Panc1 (cell line): ENCODE data around the gene ADNP. TPM values are rescaled to one million over a fixed set of nuclear protein-coding genes. Genes with fewer than 3 reads are reported as not detected.
A peak's percentile ranks its signal among the peaks of the same experiment; 100 is the strongest.

Source experiments
- ATAC-seq: fragments of 200-7000 bp; cut with Tn5 transposase; 2 replicates; pipeline ENCODE4 v1.9.1; 2020; ENCODE audit warnings: mild to moderate bottlenecking, moderate library complexity
- BruUV-seq: library from RNA; stranded (reverse); fragments of 400-500 nt; replicated peaks from 2 replicates; lab custom pipeline; 2021; lab: Mats Ljungman, UMichigan
- CTCF ChIA-PET: fragments of 300-600 bp; sonication (Branson Sonifier 250); formaldehyde crosslinking; loops from one replicate; lab custom pipeline; 2022; ENCODE audit warnings: antibody characterized with exemption; lab: Charles Lee
- POLR2A ChIA-PET: fragments of 300-600 bp; sonication (Branson Sonifier 250); formaldehyde crosslinking; loops from one replicate; lab custom pipeline; 2022; ENCODE audit warnings: antibody characterized with exemption; lab: Charles Lee
- DNase-seq: peaks from one replicate; pipeline ENCODE4 v3.0.0-alpha.2; 2010; ENCODE audit warnings: low read depth, low spot score
- H3K27ac ChIP-seq: 2 replicates; pipeline ENCODE4 v1.5.1; 2011; ENCODE audit warnings: mild to moderate bottlenecking, low read length, inconsistent platforms
- H3K27me3 ChIP-seq: fragments of 200-500 bp; sonication (Bioruptor generic); 2 replicates; pipeline ENCODE4 v1.6.0; 2014; ENCODE audit warnings: low read length, inconsistent platforms; ENCODE audit not compliant: control insufficient read depth, insufficient read depth
- H3K36me3 ChIP-seq: fragments of 200-500 bp; sonication (Bioruptor generic); 2 replicates; pipeline ENCODE4 v1.5.1; 2014; ENCODE audit warnings: inconsistent platforms, mild to moderate bottlenecking, low read length, moderate library complexity; ENCODE audit not compliant: control insufficient read depth, insufficient read depth
- H3K4me1 ChIP-seq: 2 replicates; pipeline ENCODE4 v1.5.1; 2011; ENCODE audit warnings: inconsistent platforms, mild to moderate bottlenecking, low read length, moderate library complexity; ENCODE audit not compliant: control insufficient read depth, insufficient read depth
- H3K4me3 ChIP-seq, 2 experiments: 2 replicates each; pipeline ENCODE4 v1.5.1; 2011 to 2012; ENCODE audit warnings: low read depth in 2 of 2, low read length in 2 of 2, mild to moderate bottlenecking in 2 of 2, inconsistent platforms in 1 of 2, moderate library complexity in 1 of 2
- H3K9me3 ChIP-seq: fragments of 200-500 bp; sonication (Bioruptor generic); 2 replicates; pipeline ENCODE4 v1.5.1; 2014; ENCODE audit warnings: low read depth, mild to moderate bottlenecking, inconsistent platforms, low read length, moderate library complexity; ENCODE audit not compliant: control insufficient read depth, insufficient read depth
- POLR2AphosphoS5 ChIP-seq: IDR thresholded peaks from 2 replicates; pipeline ENCODE4 v1.6.1; 2012; ENCODE audit warnings: mild to moderate bottlenecking, low read depth, low read length, moderate library complexity
- SIN3A ChIP-seq: IDR thresholded peaks from 2 replicates; pipeline ENCODE4 v1.6.1; 2012; ENCODE audit warnings: low read depth, mild to moderate bottlenecking, low read length, moderate library complexity, borderline replicate concordance; ENCODE audit not compliant: insufficient read depth
- TCF7L2 ChIP-seq: IDR thresholded peaks from 2 replicates; pipeline ENCODE4 v1.6.1; 2011; ENCODE audit warnings: mild to moderate bottlenecking, low read depth, low read length, inconsistent platforms
- in situ Hi-C: cut with HindIII; loops from 2 replicates; pipeline ENCODE4 v1.10.0; 2016; ENCODE audit warnings: low sequenced_read_pairs, low pct_unique_long_range_greater_than_20kb
- intact Hi-C: fragments of 100-400 bp; cut with micrococcal nuclease; formaldehyde crosslinking; loops from one replicate; pipeline ENCODE4 v1.10.0; 2022; ENCODE audit not compliant: unreplicated experiment
- total RNA-seq: library from RNA; stranded (reverse); gene quantifications from one replicate; pipeline ENCODE4 v1.2.1, GENCODE V29; 2021; ENCODE audit not compliant: unreplicated experiment
- TF ChIP-seq, protein P1 (sequence below): fragments of 450-650 bp; IDR thresholded peaks from 2 replicates; pipeline ENCODE4 v1.5.1; 2017; ENCODE audit warnings: mild to moderate bottlenecking
- TF ChIP-seq, protein P2 (sequence below), 2 experiments: IDR thresholded peaks; 2 replicates each; pipeline ENCODE4 v1.6.1; 2011 to 2012; ENCODE audit warnings: low read depth in 2 of 2, control low read depth in 1 of 2, low read length in 1 of 2, mild to moderate bottlenecking in 1 of 2, moderate library complexity in 1 of 2; ENCODE audit not compliant: insufficient read depth in 1 of 2

Gene ADNP
- total RNA-seq, 1 experiment from 2014 or later: 65.1 TPM

DNA sequence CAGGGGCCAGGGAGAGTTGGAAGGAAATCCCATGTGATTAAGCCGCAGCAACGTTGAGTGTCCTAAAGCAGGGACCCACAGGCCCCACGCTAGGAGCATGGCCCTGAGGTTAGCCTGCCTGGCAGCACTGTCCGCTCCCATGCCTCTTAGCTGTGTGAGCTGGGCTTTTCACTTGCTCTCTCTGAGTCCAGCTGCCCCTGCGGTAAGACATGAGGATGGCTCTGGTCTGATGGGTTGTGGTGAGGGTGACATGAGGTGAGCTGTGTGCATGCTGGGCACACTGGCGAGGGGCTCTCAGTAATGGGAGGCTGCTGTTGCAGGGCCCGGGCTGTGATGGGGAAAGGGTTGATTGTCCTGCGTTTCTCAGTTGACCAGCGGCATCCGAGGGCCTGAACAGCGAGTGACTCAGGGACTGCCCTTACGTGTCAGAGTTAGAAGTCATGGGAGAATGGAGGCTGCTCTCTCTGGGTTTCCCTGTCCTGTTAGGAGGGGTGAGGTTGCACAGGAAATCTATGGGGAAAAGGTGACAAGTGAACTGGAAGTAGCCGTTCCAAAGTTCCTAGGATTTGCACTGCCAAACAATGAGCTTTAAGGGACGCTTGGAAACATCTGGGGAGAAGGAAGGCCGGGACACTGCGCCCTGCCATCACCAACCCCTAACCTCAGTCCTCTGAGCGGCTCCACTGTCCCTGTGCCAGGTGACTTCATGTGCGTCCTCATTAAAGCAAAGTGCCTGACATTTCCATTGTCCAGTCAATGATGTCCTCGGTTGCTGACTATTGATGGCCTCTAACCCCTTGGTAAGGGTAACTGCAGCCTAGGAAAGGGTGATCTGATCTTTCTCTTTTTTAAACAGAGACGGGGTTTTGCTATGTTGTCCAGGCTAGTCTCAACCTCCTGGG is 51.3 kb downstream of the ADNP start:
- in situ Hi-C loops: no loop called here
- Histone ChIP-seq H3K4me1 (no peaks in the 10 kb centered on the region), H3K4me3 (no peak overlapping the region), H3K27me3 (no peaks in the 10 kb centered on the region), H3K36me3 (no peaks in the 10 kb centered on the region), H3K27ac (no peak overlapping the region), H3K9me3 (no peaks in the 10 kb centered on the region)
- ChIA-PET CTCF (no interaction called here), POLR2A (no interaction called here)
- TF ChIP-seq, protein P1, sequence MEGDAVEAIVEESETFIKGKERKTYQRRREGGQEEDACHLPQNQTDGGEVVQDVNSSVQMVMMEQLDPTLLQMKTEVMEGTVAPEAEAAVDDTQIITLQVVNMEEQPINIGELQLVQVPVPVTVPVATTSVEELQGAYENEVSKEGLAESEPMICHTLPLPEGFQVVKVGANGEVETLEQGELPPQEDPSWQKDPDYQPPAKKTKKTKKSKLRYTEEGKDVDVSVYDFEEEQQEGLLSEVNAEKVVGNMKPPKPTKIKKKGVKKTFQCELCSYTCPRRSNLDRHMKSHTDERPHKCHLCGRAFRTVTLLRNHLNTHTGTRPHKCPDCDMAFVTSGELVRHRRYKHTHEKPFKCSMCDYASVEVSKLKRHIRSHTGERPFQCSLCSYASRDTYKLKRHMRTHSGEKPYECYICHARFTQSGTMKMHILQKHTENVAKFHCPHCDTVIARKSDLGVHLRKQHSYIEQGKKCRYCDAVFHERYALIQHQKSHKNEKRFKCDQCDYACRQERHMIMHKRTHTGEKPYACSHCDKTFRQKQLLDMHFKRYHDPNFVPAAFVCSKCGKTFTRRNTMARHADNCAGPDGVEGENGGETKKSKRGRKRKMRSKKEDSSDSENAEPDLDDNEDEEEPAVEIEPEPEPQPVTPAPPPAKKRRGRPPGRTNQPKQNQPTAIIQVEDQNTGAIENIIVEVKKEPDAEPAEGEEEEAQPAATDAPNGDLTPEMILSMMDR: no peak
- no peak for TF ChIP-seq POLR2AphosphoS5
- no peak for TF ChIP-seq SIN3A
- TF ChIP-seq TCF7L2: no peak
- TF ChIP-seq, protein P2, sequence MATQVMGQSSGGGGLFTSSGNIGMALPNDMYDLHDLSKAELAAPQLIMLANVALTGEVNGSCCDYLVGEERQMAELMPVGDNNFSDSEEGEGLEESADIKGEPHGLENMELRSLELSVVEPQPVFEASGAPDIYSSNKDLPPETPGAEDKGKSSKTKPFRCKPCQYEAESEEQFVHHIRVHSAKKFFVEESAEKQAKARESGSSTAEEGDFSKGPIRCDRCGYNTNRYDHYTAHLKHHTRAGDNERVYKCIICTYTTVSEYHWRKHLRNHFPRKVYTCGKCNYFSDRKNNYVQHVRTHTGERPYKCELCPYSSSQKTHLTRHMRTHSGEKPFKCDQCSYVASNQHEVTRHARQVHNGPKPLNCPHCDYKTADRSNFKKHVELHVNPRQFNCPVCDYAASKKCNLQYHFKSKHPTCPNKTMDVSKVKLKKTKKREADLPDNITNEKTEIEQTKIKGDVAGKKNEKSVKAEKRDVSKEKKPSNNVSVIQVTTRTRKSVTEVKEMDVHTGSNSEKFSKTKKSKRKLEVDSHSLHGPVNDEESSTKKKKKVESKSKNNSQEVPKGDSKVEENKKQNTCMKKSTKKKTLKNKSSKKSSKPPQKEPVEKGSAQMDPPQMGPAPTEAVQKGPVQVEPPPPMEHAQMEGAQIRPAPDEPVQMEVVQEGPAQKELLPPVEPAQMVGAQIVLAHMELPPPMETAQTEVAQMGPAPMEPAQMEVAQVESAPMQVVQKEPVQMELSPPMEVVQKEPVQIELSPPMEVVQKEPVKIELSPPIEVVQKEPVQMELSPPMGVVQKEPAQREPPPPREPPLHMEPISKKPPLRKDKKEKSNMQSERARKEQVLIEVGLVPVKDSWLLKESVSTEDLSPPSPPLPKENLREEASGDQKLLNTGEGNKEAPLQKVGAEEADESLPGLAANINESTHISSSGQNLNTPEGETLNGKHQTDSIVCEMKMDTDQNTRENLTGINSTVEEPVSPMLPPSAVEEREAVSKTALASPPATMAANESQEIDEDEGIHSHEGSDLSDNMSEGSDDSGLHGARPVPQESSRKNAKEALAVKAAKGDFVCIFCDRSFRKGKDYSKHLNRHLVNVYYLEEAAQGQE (IDR thresholded peaks at IDR 0.05; ENCODE audit: insufficient read depth in 1 of 2, low read depth in 2 of 2, low read length in 1 of 2): no peak
- no peak for DNase-seq
- no TSS peak for BruUV-seq
- 0 out of 2 replicates have a peak, but pooled peaks have one; percentile 20 for ATAC-seq
- intact Hi-C loops: no loop called here

DNA sequence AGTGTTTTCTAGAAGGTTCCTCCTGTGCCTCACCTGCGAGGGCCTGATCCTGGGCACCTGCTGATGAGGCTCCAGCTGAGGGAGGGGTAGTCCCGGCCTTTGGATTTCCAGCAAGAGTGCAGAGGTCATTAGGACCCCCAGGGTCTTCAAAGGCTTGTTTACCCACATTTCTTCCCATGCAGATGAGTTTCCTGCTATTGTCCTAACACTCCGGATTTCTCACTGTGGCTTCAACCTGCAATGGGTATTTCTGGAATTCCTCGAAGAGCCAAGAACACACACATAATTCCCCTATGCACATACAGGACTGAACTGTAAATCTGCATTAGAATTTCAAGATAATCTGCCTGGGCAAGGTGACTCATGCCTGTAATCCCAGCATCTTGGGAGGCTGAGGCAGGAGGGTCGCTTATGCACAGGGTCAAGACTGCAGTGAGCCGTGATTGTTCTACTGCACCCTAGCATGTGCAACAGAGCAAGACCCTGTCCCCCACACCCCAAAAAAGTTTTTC is 53.9 kb downstream of the ADNP start:
- in situ Hi-C loops (no loop called here), intact Hi-C loops (no loop called here)
- Histone ChIP-seq H3K27me3 (no peaks in the 10 kb centered on the region), H3K4me1 (no peaks in the 10 kb centered on the region), H3K36me3 (no peaks in the 10 kb centered on the region), H3K27ac (no peak overlapping the region), H3K4me3 (no peak overlapping the region), H3K9me3 (no peaks in the 10 kb centered on the region)
- no peak for DNase-seq
- ChIA-PET POLR2A (interaction anchor here (0.7 kb wide), 1 partner anchor 19 kb away, joined by 3 read pairs; no protein-coding TSS in a partner anchor), CTCF (no interaction called here)
- TF ChIP-seq, protein P1: no peak
- TF ChIP-seq TCF7L2: no peak
- TF ChIP-seq SIN3A: no peak
- TF ChIP-seq POLR2AphosphoS5: no peak
- TF ChIP-seq, protein P2 (IDR thresholded peaks at IDR 0.05; ENCODE audit: insufficient read depth in 1 of 2, low read depth in 2 of 2, low read length in 1 of 2): no peak
- BruUV-seq: no TSS peak
- no peak for ATAC-seq
